ENCODE results near the gene CCBE1.
"Not testable (repeated sequence)": the region's sequence is repeated elsewhere in the genome, so short reads cannot be mapped to it uniquely, and the experiment has no call there.

CCBE1 gene

GRCh38 chr18:59697236-59697932 lies at the start of gene CCBE1:
Gene CCBE1, minus strand, starts transcription at chr18:59697423.
- peak in 2 of 4 experiments; percentile 4 to 20 for DNase-seq (ENCODE audit: low read depth in 4 of 4, low spot score in 1 of 4)

- DNase-seq (ENCODE audit: low read depth in 4 of 4, low spot score in 1 of 4): no peak
Observed at GRCh38 chr18:59744271-59744721, 47.1 kb upstream of the CCBE1 start.

- no peak for DNase-seq (ENCODE audit: low read depth in 4 of 4, low spot score in 1 of 4)
Observed at GRCh38 chr18:59743566-59743965, 46.3 kb upstream of the CCBE1 start.

GRCh38 chr18:59742325-59743111 lies 45.3 kb upstream of the CCBE1 start:
- no peak for DNase-seq (ENCODE audit: low read depth in 4 of 4, low spot score in 1 of 4)

DNA sequence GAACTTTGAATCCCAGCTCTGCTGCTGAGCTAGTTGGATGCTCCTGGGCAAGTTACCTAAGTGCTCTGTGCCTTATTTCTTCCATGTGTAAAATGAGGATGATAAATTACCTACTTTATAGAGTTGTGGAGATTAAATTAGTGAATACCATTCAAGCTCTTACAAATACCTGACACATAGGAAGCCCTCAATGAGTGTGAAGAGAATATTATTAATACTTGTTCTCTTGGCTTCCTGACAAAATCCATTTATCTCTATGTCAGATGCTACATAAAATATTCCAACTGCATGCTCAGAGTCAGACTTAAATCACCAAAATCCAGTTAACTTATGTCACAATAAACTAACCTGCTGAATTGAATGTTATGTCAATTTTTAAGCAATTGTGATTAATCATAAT lies 42.9 kb upstream of the CCBE1 start:
- no peak for DNase-seq (ENCODE audit: low read depth in 4 of 4, low spot score in 1 of 4)

DNA sequence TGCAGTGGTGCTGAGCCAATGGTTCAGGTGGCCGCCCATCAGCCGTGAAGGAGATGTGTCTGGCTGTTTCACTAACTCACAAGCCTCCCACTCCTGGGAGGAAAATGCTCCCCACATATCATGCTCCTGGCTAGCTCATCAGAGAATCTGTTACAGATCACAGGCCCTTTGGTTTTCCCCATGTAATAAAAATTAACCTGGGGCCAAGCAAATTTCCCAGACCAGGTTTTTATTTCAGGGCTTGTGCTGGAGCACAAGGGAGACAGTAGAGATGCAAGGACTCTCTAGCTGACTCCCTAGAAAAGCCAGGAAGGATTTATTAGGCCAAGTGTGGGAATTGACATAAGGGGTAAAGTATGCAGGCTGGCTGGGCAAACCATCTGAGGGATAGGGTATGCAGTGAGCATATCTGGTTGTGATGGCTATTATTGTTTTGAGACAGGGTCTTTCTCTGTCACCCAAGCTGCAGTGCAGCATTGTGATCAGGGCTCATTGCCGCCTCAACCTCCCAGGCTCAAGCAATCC lies 40.6 kb upstream of the CCBE1 start:
- DNase-seq (ENCODE audit: low read depth in 4 of 4, low spot score in 1 of 4): no peak

- not testable (repeated sequence) for DNase-seq (ENCODE audit: low read depth in 4 of 4, low spot score in 1 of 4)
Observed at GRCh38 chr18:59737335-59737734, 40.1 kb upstream of the CCBE1 start.

DNA sequence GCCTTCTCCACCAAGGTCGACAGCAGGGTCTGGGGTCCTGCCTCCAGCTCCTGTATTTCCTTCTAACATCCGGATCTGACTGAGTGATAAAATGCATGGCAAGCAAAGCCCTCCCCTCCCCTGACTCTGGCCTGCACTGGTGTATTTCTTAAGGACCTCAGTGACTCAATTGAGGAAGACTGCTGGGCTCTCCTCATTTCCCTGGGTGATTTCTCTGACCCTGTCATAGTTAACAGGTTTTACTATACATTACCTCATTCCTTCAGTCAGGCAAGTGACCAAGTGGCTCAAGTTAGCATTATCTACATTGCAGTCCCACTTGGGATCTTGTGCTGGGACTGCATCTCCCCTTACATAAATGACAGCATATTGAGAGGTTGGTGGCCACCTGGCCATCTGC lies 38.8 kb upstream of the CCBE1 start:
- no peak for DNase-seq (ENCODE audit: low read depth in 4 of 4, low spot score in 1 of 4)

GRCh38 chr18:59735269-59735860 lies 38.1 kb upstream of the CCBE1 start:
- no peak for DNase-seq (ENCODE audit: low read depth in 4 of 4, low spot score in 1 of 4)

GRCh38 chr18:59733421-59733820 lies 36.2 kb upstream of the CCBE1 start:
- DNase-seq (ENCODE audit: low read depth in 4 of 4, low spot score in 1 of 4): no peak

DNA sequence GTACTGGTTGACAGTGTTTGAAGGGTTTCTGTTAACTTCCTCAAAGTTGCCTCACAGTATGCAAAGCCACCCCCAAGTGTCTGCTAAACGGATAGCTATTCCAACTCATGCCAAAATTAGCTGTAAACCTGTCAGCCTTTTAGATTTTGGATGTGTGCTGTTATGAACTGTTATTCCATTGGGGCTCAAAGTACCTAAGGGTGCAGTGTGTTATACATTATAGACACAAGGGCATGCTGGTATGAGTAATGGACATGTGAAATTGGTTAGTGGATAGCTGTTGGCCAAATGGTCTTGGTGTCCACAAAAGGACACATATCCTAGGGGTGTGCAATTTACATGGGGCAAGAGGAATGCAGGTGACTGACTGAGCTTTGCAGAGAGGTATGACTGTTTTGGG lies 33.7 kb upstream of the CCBE1 start:
- DNase-seq (ENCODE audit: low read depth in 4 of 4, low spot score in 1 of 4): no peak

DNA sequence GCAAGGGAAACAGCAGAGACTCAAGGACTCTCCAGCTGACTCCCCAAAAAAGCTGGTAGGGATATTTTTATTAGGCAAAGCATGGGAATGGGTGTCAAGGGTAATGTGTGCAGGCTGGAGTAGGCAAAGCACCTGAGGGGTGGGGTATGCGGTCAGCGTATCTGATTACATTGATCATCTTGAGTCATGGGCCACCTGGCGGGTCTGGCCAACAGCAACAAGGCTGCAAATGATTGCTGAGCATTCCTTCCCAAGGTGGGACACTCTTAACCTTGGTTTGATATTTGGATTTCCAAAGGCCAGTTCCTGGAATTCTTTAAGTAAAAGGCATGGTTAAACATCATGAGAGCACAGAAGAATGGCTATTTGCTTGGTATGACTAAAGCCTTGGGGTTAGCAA lies 32.6 kb upstream of the CCBE1 start:
- DNase-seq (ENCODE audit: low read depth in 4 of 4, low spot score in 1 of 4): no peak

- DNase-seq (ENCODE audit: low read depth in 4 of 4, low spot score in 1 of 4): no peak
Observed at GRCh38 chr18:59728816-59729215, 31.6 kb upstream of the CCBE1 start.

DNA sequence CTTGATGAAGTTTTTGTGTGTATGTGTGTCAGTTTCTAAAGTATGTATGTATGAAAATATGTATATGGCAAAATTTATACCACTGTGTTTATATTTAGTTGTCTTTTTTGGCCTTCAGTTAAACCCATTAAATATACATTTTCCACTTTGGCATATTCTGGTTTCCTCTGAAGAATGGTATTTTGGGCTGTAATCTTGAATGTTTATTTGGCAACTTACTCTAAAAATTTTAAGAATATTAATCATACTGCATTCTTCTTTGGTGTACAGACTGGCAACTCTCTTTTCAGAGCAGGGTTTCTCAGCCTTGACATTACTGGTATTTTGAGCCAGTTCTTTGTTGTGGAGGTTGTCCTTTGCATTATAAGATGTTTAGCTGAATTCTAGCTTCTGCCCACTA lies 27.9 kb upstream of the CCBE1 start:
- DNase-seq (ENCODE audit: low read depth in 4 of 4, low spot score in 1 of 4): no peak

- DNase-seq (ENCODE audit: low read depth in 4 of 4, low spot score in 1 of 4): no peak
Observed at GRCh38 chr18:59724103-59724502, 26.9 kb upstream of the CCBE1 start.

- DNase-seq (ENCODE audit: low read depth in 4 of 4, low spot score in 1 of 4): no peak
Observed at GRCh38 chr18:59721931-59722330, 24.7 kb upstream of the CCBE1 start.

DNA sequence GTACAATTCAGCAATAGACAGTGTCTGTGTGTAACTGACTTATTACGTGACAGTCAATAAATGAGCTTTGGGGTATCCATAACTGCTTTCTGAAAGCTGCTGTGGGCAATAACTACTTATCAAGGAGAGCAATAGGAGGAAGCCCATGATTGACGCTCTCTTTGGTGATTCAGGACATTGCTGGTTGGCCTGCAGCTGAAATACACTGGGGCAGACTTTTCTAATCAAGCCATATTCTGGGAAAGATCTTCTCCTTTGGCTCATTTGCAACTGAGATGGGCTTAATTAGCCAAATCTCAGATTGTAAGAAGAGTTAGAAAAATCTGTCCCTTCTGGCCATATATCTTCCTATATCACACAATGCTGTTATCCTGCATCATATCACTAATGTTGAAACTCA lies 24.0 kb upstream of the CCBE1 start:
- DNase-seq (ENCODE audit: low read depth in 4 of 4, low spot score in 1 of 4): no peak

GRCh38 chr18:59719544-59720181 lies 22.4 kb upstream of the CCBE1 start:
- no peak for DNase-seq (ENCODE audit: low read depth in 4 of 4, low spot score in 1 of 4)

DNA sequence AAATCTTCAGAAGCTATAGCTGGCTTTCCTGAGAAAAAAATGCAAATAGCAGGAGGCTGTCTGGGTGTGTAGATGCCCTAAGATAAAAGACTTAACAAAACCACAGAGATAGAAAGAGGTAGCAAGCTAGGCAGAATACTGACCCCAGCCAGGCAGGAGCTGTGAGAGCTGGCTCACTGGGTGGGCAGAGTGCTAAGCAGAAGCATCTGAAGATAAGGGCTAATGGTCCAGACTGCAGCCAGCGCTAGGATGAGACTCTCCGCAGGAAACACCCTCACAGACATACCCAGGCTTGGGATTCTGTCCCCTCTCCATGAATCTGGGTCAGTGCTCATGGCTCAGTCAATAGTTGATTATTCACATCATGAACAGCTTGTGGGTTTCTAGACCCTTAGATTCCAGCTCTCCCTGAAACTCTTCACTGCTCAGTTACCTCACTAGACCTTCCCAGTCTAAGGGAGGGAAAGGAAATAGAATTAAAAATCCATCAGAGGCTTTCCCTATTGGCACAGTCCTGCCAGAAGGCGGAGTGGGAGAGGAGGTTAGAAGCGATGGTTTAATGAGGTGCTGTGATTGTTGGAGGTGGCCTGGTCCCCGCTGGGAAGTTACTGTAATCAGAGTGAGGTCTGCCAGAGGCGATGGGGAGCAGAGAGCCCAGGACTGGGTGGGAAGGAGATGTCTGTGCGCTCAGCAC lies 21.4 kb upstream of the CCBE1 start:
- DNase-seq (ENCODE audit: low read depth in 4 of 4, low spot score in 1 of 4): no peak

DNA sequence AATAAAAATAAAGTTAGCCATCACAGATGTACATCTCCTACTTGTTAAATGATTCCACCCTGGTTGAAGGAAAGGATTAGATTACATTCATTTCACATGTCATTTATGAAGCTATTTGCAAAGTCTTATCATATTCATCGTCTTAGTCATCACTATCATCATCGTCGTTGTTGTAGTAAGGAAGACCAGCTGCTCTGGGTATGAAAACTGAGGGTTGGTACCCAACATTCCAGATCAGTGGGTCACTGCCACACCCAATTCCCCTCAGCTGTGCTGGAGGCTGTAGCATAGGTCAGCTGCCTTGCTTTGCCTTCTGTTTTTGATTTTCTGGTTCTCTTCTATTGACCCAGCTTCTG lies 20.9 kb upstream of the CCBE1 start:
- no peak for DNase-seq (ENCODE audit: low read depth in 4 of 4, low spot score in 1 of 4)

GRCh38 chr18:59717291-59717690 lies 20.1 kb upstream of the CCBE1 start:
- DNase-seq (ENCODE audit: low read depth in 4 of 4, low spot score in 1 of 4): no peak
